ENCODE measurements around the gene GPRIN1. TPM values are rescaled to one million over a fixed set of nuclear protein-coding genes. Genes with fewer than 3 reads are reported as not detected.

Gene GPRIN1
- total and polyA plus RNA-seq, 8 donors, result 0.23 to 3.2 (median 0.58) TPM

- no peak overlapping the region for H3K27ac ChIP-seq
- 45 to 66% methylated on average over 7 of the region's 7 CpGs for WGBS, 2 donors
- no peak for ATAC-seq
- no peak for FAIRE-seq
- no peak for TF ChIP-seq CTCF (IDR thresholded peaks at IDR 0.05)
- intact Hi-C loops (cut with DNase I), result no loop called here
- no peaks in the 10 kb centered on the region for H3K9me3 ChIP-seq
- no peaks in the 10 kb centered on the region for H3K36me3 ChIP-seq
- H3K4me1 ChIP-seq, result peaks cover 0 to 7% (median 0%) of the 10 kb centered on the region in 3 donors
- DNase-seq, result no peak
- H3K27me3 ChIP-seq, result peaks cover 0 to 14% (median 0%) of the 10 kb centered on the region in 4 donors
- H3K4me3 ChIP-seq, result no peak overlapping the region
Measured at GRCh38 chr5:176626876-176627236, 16.9 kb upstream of the GPRIN1 start.

GRCh38 chr5:176625966-176626875, 16.3 kb upstream of the GPRIN1 start:
- Histone ChIP-seq H3K36me3 (no peaks in the 10 kb centered on the region), H3K4me1 (peaks cover 0 to 7% (median 0%) of the 10 kb centered on the region in 3 donors), H3K27ac (no peak overlapping the region), H3K9me3 (no peaks in the 10 kb centered on the region), H3K27me3 (peaks cover 0 to 14% (median 0%) of the 10 kb centered on the region in 4 donors), H3K4me3 (no peak overlapping the region)
- TF ChIP-seq CTCF (IDR thresholded peaks at IDR 0.05), result no peak
- no peak for ATAC-seq
- no peak for FAIRE-seq
- no peak for DNase-seq
- intact Hi-C loops (cut with DNase I), result no loop called here
- 38 to 43% methylated on average over 25 of the region's 25 CpGs for WGBS, 2 donors

- no peak for ATAC-seq
- peaks cover 0 to 14% (median 0%) of the 10 kb centered on the region in 4 donors for H3K27me3 ChIP-seq
Measured at GRCh38 chr5:176625512-176625911, 15.6 kb upstream of the GPRIN1 start.

GRCh38 chr5:176624938-176625337, 15.0 kb upstream of the GPRIN1 start:
- ATAC-seq (no peak), DNase-seq (no peak), FAIRE-seq (no peak)
- intact Hi-C loops (cut with DNase I), result no loop called here
- no peaks in the 10 kb centered on the region for H3K9me3 ChIP-seq
- WGBS, 2 donors, result 52 to 62% methylated on average over 9 of the region's 9 CpGs
- peaks cover 0 to 4% (median 0%) of the 10 kb centered on the region in 3 donors for H3K4me1 ChIP-seq
- H3K27me3 ChIP-seq, result peaks cover 0 to 10% (median 1%) of the 10 kb centered on the region in 4 donors
- H3K36me3 ChIP-seq, result no peaks in the 10 kb centered on the region
- no peak overlapping the region for H3K27ac ChIP-seq
- no peak for TF ChIP-seq CTCF (IDR thresholded peaks at IDR 0.05)
- H3K4me3 ChIP-seq, result no peak overlapping the region

More at GRCh38 chr5:176625512-176625911, 15.6 kb upstream of the GPRIN1 start:
- WGBS, 2 donors, result 58 to 64% methylated on average over 2 of the region's 2 CpGs
- no peak for TF ChIP-seq CTCF (IDR thresholded peaks at IDR 0.05)
- no peak overlapping the region for H3K4me3 ChIP-seq
- no peaks in the 10 kb centered on the region for H3K9me3 ChIP-seq
- H3K27ac ChIP-seq, result no peak overlapping the region
- H3K4me1 ChIP-seq, result peaks cover 0 to 7% (median 0%) of the 10 kb centered on the region in 3 donors
- H3K36me3 ChIP-seq, result no peaks in the 10 kb centered on the region
- DNase-seq (no peak), FAIRE-seq (no peak)
- intact Hi-C loops (cut with DNase I), result no loop called here

GRCh38 chr5:176624142-176624541, 14.2 kb upstream of the GPRIN1 start:
- Histone ChIP-seq H3K4me3 (no peak overlapping the region), H3K9me3 (no peaks in the 10 kb centered on the region), H3K27ac (no peak overlapping the region), H3K27me3 (peaks cover 0 to 7% (median 3%) of the 10 kb centered on the region in 4 donors), H3K4me1 (peaks cover 0 to 3% (median 0%) of the 10 kb centered on the region in 3 donors), H3K36me3 (no peaks in the 10 kb centered on the region)
- intact Hi-C loops (cut with DNase I), result no loop called here
- no peak for TF ChIP-seq CTCF (IDR thresholded peaks at IDR 0.05)
- DNase-seq, result no peak
- no peak for ATAC-seq
- FAIRE-seq, result no peak
- 48 to 59% methylated on average over 4 of the region's 4 CpGs for WGBS, 2 donors
